Daoy (cell line): ENCODE data around the gene YWHAH. TPM values are rescaled to one million over a fixed set of nuclear protein-coding genes. Genes with fewer than 3 reads are reported as not detected.

Experiments used
- DNase-seq: peaks from one replicate; pipeline ENCODE4 v3.0.0-alpha.2; 2015; ENCODE audit warnings: low read depth
- total RNA-seq: library from RNA; depleted of rRNA; stranded (reverse); fragments of >200 nt; shearing (Covaris generic); gene quantifications from 2 replicates; pipeline ENCODE4 v1.2.3, GENCODE V29; 2014

The YWHAH gene
- total RNA-seq, 1 experiment from 2014 or later: 195 TPM

DNA sequence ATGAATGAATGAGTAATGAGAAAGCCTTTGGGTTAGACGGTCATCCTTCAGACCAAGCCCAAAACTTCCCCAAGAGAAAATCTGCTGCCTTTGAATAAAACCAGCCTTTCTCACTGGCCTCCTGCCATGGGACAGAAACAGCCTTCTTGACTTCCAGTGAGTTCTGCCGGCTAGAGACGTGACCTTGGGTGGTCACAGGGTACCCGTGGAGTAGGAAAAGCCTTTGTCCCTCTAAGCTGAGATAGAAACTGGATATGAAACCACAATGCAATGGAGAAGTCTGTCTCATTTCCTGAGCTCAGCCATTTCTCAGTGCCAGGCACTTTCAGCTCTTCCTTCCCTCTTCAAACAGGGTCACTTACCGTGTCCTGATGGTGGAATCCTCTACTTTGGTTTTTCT, 21.2 kb upstream of the YWHAH start:
- DNase-seq: peak; percentile 19

DNA sequence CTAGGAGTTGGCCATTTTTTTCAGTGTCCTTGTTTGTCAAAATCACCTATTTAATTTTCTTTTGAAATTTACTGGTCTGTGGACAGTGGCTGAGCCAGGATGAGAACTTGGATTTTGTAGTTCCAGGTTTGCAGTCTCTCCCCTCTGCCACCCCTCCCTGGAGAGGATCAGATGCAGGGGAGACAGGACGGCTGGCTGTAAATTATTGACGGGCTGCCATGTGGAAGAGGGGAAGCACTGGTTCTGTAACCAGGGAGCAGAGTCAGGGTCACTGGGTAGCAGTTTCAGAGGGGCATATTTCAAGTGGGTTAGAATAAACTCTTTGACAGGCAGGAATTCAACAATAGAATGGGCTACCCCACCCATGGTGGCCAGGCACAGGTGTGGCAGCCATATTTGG, 20.6 kb upstream of the YWHAH start:
- DNase-seq: no peak

DNA sequence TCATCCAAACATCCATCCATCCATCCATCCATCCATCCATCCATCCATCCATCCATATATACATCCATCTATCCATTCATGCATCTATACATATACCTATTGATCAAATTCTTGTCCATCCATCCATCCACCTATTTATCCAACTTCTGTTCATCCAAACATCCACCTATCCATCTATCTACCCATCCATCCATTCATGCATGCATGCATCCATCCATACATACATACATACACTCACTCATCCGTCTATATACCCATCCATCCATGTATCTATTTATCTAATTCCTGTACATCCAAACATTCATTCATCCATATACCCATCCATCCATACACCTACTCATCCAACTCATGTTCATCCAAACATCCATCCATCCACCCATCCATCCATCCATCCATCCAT, 19.3 kb upstream of the YWHAH start:
- DNase-seq: no peak

- no peak for DNase-seq
These were observed 18.3 kb upstream of the YWHAH start for GRCh38 chr22:31926024-31926423.

- DNase-seq: no peak
These were observed 17.4 kb upstream of the YWHAH start for GRCh38 chr22:31926969-31927368.

DNA sequence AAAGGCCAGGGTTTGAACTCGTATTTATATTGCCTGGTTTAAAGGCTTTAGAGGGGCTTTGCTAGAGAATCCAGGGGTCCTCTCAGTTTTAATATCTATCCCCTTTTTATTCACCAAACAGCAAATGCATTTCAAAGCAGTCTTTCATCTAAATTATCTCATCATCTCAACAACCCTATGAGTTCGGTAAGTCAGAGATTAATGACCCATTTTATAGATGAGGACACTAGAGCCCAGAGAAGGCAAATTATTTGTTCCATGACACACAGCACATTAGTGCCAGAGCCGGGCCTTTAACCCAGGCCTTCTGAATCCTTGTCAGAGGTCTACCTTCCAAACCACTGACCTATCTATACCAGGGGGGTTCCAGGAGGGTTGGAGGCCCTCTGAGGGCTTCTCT, 16.8 kb upstream of the YWHAH start:
- no peak for DNase-seq

- DNase-seq: no peak
These were observed 15.0 kb upstream of the YWHAH start for GRCh38 chr22:31929167-31929930.

DNA sequence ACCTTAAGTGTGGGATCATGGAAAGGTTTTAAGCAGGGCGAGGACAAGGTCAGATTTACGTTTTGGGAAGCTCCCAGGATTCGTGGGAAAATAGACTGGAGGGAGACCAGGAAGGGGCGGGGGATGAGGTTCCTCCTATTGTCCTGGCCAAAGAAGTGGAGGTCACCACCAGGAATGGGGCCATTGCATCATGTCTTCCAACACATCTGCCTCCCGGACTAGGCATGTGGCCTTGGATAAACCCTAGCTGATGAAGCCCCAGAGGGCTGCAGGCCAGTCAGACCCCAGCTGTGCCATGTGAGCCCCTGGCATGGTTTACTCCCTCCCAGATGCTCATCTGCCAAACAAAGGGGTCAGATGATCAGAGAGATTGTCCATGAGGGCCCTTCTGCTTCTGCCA, 11.5 kb upstream of the YWHAH start:
- no peak for DNase-seq

DNA sequence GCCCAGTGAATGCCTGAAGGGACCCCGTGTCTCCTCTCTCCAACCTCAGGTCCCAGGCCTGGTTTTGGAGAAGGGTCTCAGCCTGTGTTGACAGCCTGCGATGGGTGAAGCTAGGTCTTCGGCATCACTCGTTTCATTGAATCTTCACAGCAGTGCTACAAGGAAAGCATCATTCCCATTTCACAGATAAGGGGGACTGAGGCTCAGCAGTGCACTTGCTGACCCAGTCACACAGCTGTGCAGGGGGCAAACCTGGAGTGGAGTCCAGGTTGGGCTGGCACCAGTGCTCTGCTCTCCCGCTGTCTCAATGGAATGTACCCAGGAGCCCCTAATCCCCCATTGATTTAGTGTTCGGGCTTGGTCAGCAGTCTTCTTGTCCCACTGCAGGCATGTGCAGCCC, 10.9 kb upstream of the YWHAH start:
- no peak for DNase-seq

GRCh38 chr22:31933816-31934482, 10.4 kb upstream of the YWHAH start:
- no peak for DNase-seq

- DNase-seq: no peak
These were observed 8.2 kb upstream of the YWHAH start for GRCh38 chr22:31935961-31936635.

DNA sequence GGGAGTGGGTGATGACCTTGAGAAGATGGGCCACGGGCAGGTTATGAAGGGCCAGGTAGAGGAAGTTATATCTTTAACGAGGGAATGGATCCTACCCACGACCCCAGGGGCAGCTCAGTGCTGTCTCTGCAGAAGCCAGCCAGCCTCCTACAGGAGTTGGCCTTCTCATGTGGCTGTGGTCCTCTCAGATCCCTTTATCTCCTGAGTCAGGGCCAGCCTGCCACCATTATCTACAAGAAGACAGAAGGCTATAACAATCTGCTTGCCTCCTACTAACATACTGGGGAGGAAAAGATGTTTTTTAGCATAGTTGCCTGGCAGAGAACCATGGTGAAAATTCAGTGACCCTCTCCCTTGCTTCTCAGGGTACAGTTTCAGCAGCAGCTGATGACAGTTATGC, 7.0 kb upstream of the YWHAH start:
- DNase-seq: no peak

- no peak for DNase-seq
These were observed 6.0 kb upstream of the YWHAH start for GRCh38 chr22:31938296-31938695.

DNA sequence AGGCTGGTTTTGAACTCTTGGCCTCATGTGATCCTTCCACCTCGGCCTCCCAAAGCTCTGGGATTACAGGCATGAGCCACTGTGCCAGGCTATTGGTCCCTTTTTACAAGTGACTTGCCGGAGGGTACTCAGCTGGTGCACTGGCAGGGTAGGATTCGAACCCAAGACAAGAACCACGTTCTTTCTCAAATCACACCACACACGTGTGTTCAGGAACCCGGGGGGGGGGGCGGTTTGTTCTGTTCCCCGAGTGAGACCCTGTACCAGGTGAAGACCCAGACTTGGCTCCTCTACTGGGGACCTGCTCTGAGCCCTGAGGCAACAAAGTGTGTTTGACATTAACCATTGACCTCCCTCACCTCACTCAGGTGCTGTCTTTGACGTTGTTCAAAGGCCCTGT, 3.8 kb upstream of the YWHAH start:
- DNase-seq: no peak

- DNase-seq: no peak
These were observed 2.2 kb upstream of the YWHAH start for GRCh38 chr22:31942091-31942490.

GRCh38 chr22:31943206-31943977, 943 bp upstream of the YWHAH start:
- no peak for DNase-seq

DNA sequence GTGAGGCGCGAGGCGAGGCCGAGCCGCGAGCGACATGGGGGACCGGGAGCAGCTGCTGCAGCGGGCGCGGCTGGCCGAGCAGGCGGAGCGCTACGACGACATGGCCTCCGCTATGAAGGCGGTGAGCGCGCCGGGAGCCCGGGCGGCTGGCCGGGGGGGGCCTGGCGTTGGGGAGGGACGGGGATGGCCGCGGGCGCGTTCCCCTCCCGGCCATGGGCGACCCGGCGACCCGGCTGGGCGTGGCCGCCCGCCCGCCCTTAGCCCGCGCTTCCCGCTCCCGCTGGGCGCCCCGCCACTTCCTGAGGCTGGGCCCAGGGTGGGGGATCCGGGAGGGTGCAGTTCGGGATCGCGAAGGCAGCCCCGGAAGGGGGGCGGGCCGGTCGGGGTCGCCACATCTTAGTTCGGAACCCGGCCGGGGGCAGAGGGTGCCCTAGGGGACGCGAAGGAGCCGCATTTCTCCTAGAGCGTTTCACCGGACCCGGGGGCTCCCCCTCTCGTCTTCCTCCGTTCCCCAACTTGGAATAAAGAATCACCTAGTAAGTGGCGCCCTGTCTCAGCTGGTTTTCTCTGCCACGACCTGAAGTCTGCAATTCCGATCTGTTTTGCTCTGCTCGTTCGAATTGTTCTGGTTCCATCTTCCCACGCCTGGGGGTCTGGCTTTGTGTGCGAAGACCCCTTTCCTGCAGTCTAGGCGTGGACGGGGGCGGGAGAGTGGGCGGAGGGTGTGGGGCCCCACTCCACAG, 536 bp downstream of the YWHAH start:
- peak; percentile 42 for DNase-seq

DNA sequence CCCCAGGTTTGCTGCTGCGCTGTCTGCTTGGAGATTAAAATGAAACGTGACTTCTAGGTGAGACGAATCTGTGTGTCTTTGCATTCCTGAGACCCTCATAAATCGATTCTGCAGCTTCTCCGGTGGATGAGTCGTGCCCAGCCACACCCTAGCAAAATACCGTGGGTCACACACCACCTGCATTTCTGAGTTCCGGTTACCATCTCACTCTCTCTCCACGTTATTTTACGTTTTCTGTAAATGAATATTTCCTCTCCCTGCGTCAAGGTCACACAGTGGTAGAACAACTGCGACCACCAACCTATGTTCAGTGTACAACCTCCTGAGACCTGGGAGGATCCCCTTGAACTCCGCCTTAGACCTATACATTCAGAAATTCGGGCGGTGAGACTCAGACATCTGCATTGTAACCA, 1.1 kb downstream of the YWHAH start:
- no peak for DNase-seq

GRCh38 chr22:31945971-31946680, 1.8 kb downstream of the YWHAH start:
- DNase-seq: no peak

GRCh38 chr22:31947296-31947695, 3.0 kb downstream of the YWHAH start:
- DNase-seq: no peak

DNA sequence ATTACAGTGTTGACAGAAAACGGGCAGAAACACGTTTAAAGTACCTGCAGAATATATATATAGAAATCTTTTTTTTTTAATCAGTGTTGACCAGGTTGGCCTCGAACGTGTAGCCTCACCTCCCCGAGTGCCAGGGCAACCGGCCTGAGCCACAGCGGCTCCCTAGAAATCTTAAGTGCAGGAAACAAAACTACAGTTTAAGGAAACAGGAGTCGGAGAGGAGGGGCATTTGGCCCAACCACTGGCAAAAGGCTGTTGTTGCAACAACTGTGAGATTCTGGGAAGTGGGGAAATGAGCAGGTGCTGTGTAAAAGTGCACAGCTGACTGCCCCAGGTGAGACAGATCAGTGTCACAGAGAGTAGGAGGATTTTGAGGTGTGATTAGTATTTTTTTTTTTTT, 3.7 kb downstream of the YWHAH start:
- no peak for DNase-seq
